GM12878 (cell line): ENCODE results near the gene RRAD. TPM values are rescaled to one million over a fixed set of nuclear protein-coding genes. Genes with fewer than 3 reads are reported as not detected.

ENCODE experiments used
- ATAC-seq: fragments of 200-7000 bp; cut with Tn5 transposase; 3 replicates; pipeline ENCODE4 v1.9.1; 2020; ENCODE audit warnings: mild to moderate bottlenecking, moderate library complexity
- Bru-seq: library from RNA; stranded (reverse); fragments of 400-500 nt; gene quantifications from one replicate; lab custom pipeline; 2021; lab: Mats Ljungman, UMichigan
- BruChase-seq, 2 experiments: library from RNA; stranded (reverse); fragments of 400-500 nt; gene quantifications; one replicate each; lab custom pipeline; 2021; lab: Mats Ljungman, UMichigan
- BruUV-seq: library from RNA; stranded (reverse); fragments of 400-500 nt; replicated peaks from 2 replicates; lab custom pipeline; 2021; lab: Mats Ljungman, UMichigan
- CTCF ChIA-PET: fragments of 300-600 bp; sonication (Branson Sonifier 250); formaldehyde crosslinking; extraction: SDS; loops from one replicate; lab custom pipeline; 2021; ENCODE audit warnings: inconsistent platforms; lab: Yijun Ruan, JAX
- POLR2A ChIA-PET: fragments of 350-600 bp; formaldehyde crosslinking; extraction: SDS; loops from one replicate; lab custom pipeline; 2021; ENCODE audit warnings: inconsistent platforms; lab: Charles Lee
- RAD21 ChIA-PET: fragments of 300-600 bp; sonication (Branson Sonifier 250); formaldehyde crosslinking; loops from one replicate; lab custom pipeline; 2023; ENCODE audit warnings: antibody characterized with exemption; ENCODE audit not compliant: unreplicated experiment; lab: Charles Lee
- SMC1A ChIA-PET: fragments of 300-600 bp; sonication (Branson Sonifier 250); formaldehyde crosslinking; loops from one replicate; lab custom pipeline; 2023; ENCODE audit not compliant: unreplicated experiment, uncharacterized antibody; lab: Charles Lee
- DNase-seq: peaks from one replicate; pipeline ENCODE4 v3.0.0-alpha.2; 2011; ENCODE audit warnings: low read depth, low spot score
- FAIRE-seq: peaks from 3 replicates; lab custom pipeline; 2011; peaks lifted over from hg19 to GRCh38; lab: Jason Lieb, UNC
- H2AFZ ChIP-seq: 2 replicates; pipeline ENCODE4 v1.6.0; 2011; ENCODE audit warnings: low read depth, low read length, control low read depth; ENCODE audit not compliant: control insufficient read depth
- H3K27ac ChIP-seq: 2 replicates; pipeline ENCODE4 v1.5.1; 2011; ENCODE audit warnings: control low read depth; ENCODE audit not compliant: control insufficient read depth, insufficient read depth
- H3K27me3 ChIP-seq, 2 experiments: replicated peaks in 1 of 2; 2 replicates each; pipeline versions ENCODE4 v1.6.0 to v1.6.1; 2011; ENCODE audit warnings: low read length in 1 of 2; ENCODE audit not compliant: control insufficient read depth in 2 of 2, insufficient read depth in 2 of 2
- H3K36me3 ChIP-seq, 2 experiments: 2 replicates each; pipeline ENCODE4 v1.5.1; 2011; ENCODE audit warnings: low read length in 1 of 2; ENCODE audit not compliant: control insufficient read depth in 2 of 2, insufficient read depth in 2 of 2
- H3K4me1 ChIP-seq: 2 replicates; pipeline ENCODE4 v1.6.1; 2011; ENCODE audit warnings: mild to moderate bottlenecking, low read length, moderate library complexity, mixed read lengths; ENCODE audit not compliant: control insufficient read depth, insufficient read depth
- H3K4me2 ChIP-seq: 2 replicates; pipeline ENCODE4 v1.6.0; 2011; ENCODE audit warnings: control low read depth; ENCODE audit not compliant: control insufficient read depth, insufficient read depth
- H3K4me3 ChIP-seq: fragments of 200-600 bp; sonication (generic); 2 replicates; pipeline ENCODE4 v1.5.1; 2016
- H3K79me2 ChIP-seq: 2 replicates; pipeline ENCODE4 v1.6.0; 2011; ENCODE audit warnings: low read length; ENCODE audit not compliant: control insufficient read depth, insufficient read depth
- H3K9ac ChIP-seq: 2 replicates; pipeline ENCODE4 v1.8.0; 2011; ENCODE audit warnings: low read length, control low read depth, mixed read lengths; ENCODE audit not compliant: control insufficient read depth, insufficient read depth
- H3K9me3 ChIP-seq: replicated peaks from 3 replicates; pipeline ENCODE4 v1.5.1; 2011; ENCODE audit warnings: mild to moderate bottlenecking, low read length; ENCODE audit not compliant: control insufficient read depth, insufficient read depth
- H4K20me1 ChIP-seq: 2 replicates; pipeline ENCODE4 v1.6.0; 2011; ENCODE audit not compliant: control insufficient read depth, insufficient read depth
- FOXK2 ChIP-seq: fragments of 450-650 bp; IDR thresholded peaks from 2 replicates; pipeline ENCODE4 v1.6.1; 2017; ENCODE audit warnings: mild to moderate bottlenecking, moderate library complexity
- RAD51 ChIP-seq: fragments of 450-650 bp; IDR thresholded peaks from 2 replicates; pipeline ENCODE4 v1.6.1; 2016; ENCODE audit warnings: moderate library complexity, mild to moderate bottlenecking, inconsistent platforms
- YY1 ChIP-seq: IDR thresholded peaks from 2 replicates; pipeline ENCODE4 v1.6.1; 2011; ENCODE audit warnings: low read depth, mild to moderate bottlenecking, low read length
- WGBS: methylation state at CpG from one replicate; pipeline ENCODE4 v1.1.6; 2016; ENCODE audit warnings: low lambda C conversion rate; ENCODE audit not compliant: insufficient replicate concordance, insufficient coverage; ENCODE audit errors: missing lambda C conversion rate; 5-methylcytosine and 5-hydroxymethylcytosine counted together
- in situ Hi-C: fragments of 300-500 bp; cut with MboI; formaldehyde crosslinking; loops from 9 replicates; pipeline ENCODE4 v1.14.3; 2018; ENCODE audit warnings: mixed read lengths
- intact Hi-C: fragments of 100-400 bp; cut with micrococcal nuclease; formaldehyde crosslinking; loops from one replicate; pipeline ENCODE4 v1.14.2; 2022; ENCODE audit not compliant: unreplicated experiment
- long read RNA-seq, 2 experiments: library from polyadenylated mRNA; unstranded; transcript quantifications; one replicate each; pipeline ENCODE4 v2.0.0, GENCODE V29; 2019 to 2020
- polyA minus RNA-seq, 3 experiments: library from RNA; depleted of rRNA, polyadenylated mRNA; stranded (reverse); fragments of >200 nt; gene quantifications; 2 replicates each; pipeline ENCODE4 v1.2.3, GENCODE V29; 2011
- polyA plus RNA-seq, 11 experiments: library from polyadenylated mRNA; depleted of rRNA in 4 of 11; unstranded in 6 of 11; stranded (reverse) in 5 of 11; fragments of >200 nt; fragmentation: Nextera tagmentation in 4 of 11; fragmentation: Illumina TruSeq in 1 of 11; extraction: Ambion mirVana in 4 of 11; extraction: Trizol in 1 of 11; gene quantifications; 1 replicate in 1 of 11; 2 replicates in 10 of 11; pipeline versions ENCODE4 v1.2.1 to v1.2.3, GENCODE V29; 2011 to 2016; ENCODE audit warnings: inconsistent platforms in 2 of 11, missing spikeins in 2 of 11, low read depth in 1 of 11
- total RNA-seq, 4 experiments: library from RNA; depleted of rRNA in 3 of 4; stranded (reverse); fragments of >200 nt in 3 of 4; fragmentation: Illumina TruSeq in 1 of 4; extraction: Trizol in 1 of 4; gene quantifications; 2 replicates each; pipeline versions ENCODE4 v1.2.1 to v1.2.3, GENCODE V29; 2013 to 2021
- TF ChIP-seq, protein P1 (sequence below): IDR thresholded peaks from 2 replicates; pipeline ENCODE4 v1.6.1; 2011; ENCODE audit warnings: low read depth, mild to moderate bottlenecking, low read length, moderate library complexity, borderline replicate concordance; ENCODE audit errors: extremely low read depth
- TF ChIP-seq, protein P2 (sequence below): fragments of 450-650 bp; formaldehyde crosslinking; IDR thresholded peaks from 2 replicates; pipeline ENCODE4 v1.5.0; 2022; ENCODE audit warnings: mild to moderate bottlenecking, missing genetic modification characterization
- TF ChIP-seq, protein P3 (sequence below): IDR thresholded peaks from 2 replicates; pipeline ENCODE4 v1.6.1; 2012; ENCODE audit warnings: low read length, inconsistent platforms
- TF ChIP-seq, protein P4 (sequence below): fragments of 450-650 bp; IDR thresholded peaks from 2 replicates; pipeline ENCODE4 v1.6.1; 2017; ENCODE audit warnings: mild to moderate bottlenecking, low read depth, inconsistent platforms; ENCODE audit not compliant: poor library complexity, severe bottlenecking
- TF ChIP-seq, protein P5 (sequence below): fragments of 450-650 bp; IDR thresholded peaks from 2 replicates; pipeline ENCODE4 v1.6.1; 2016; ENCODE audit warnings: mild to moderate bottlenecking

Gene RRAD, protein sequence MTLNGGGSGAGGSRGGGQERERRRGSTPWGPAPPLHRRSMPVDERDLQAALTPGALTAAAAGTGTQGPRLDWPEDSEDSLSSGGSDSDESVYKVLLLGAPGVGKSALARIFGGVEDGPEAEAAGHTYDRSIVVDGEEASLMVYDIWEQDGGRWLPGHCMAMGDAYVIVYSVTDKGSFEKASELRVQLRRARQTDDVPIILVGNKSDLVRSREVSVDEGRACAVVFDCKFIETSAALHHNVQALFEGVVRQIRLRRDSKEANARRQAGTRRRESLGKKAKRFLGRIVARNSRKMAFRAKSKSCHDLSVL
- 0.35 TPM in 1 of 2 replicates, not detected in the other for total RNA-seq (2013; cell fraction: nucleolus; rRNA removed)
- 6.5 and 8.5 TPM in 2 replicates for total RNA-seq (2014; rRNA removed)
- total RNA-seq (2014; rRNA removed; fragmentation: Illumina TruSeq; extraction: Trizol) = 1.5 and 1.7 TPM in 2 replicates
- 4.0 and 4.6 TPM in 2 replicates for total RNA-seq (2021)
- polyA plus RNA-seq (2011; ENCODE audit: low read depth) = 0.54 TPM
- polyA plus RNA-seq (2011; rRNA removed) = 0.75 and 2.6 TPM in 2 replicates
- 2.5 and 4.2 TPM in 2 replicates for polyA plus RNA-seq (2011; cell fraction: cytosol; rRNA removed)
- polyA plus RNA-seq (2011; cell fraction: nucleus; rRNA removed) = 2.8 and 5.9 TPM in 2 replicates
- polyA plus RNA-seq (2012) = 1.6 and 2.1 TPM in 2 replicates
- 0.41 TPM in 1 of 2 replicates, not detected in the other for polyA plus RNA-seq (2014; fragmentation: Illumina TruSeq; extraction: Trizol)
- polyA plus RNA-seq (2014; fragmentation: Nextera tagmentation; extraction: Ambion mirVana) = under 1 TPM; 0.11 to 0.64 TPM
- 5.7 and 8.9 TPM in 2 replicates for polyA plus RNA-seq (2014; rRNA removed)
- polyA plus RNA-seq (2016; fragmentation: Nextera tagmentation; extraction: Ambion mirVana) = 1 to 10 TPM; 3.0 to 8.3 TPM
- 0.73 and 2.0 TPM in 2 replicates for polyA minus RNA-seq (2011; rRNA and poly(A)+ RNA removed)
- polyA minus RNA-seq (2011; cell fraction: cytosol; rRNA and poly(A)+ RNA removed) = 0.83 and 1.3 TPM in 2 replicates
- 0.48 and 0.96 TPM in 2 replicates for polyA minus RNA-seq (2011; cell fraction: nucleus; rRNA and poly(A)+ RNA removed)
- Bru-seq, nascent RNA = percentile 52 among the genes with signal in this experiment
- percentile 61 among the genes with signal in this experiment for BruChase-seq, experiment 1, labeled RNA remaining after a 6-hour chase
- BruChase-seq, experiment 2, labeled RNA remaining after a 2-hour chase = percentile 69 among the genes with signal in this experiment
- long read RNA-seq, experiment 1 = 0 reads
- long read RNA-seq, experiment 2 = 0 reads

DNA sequence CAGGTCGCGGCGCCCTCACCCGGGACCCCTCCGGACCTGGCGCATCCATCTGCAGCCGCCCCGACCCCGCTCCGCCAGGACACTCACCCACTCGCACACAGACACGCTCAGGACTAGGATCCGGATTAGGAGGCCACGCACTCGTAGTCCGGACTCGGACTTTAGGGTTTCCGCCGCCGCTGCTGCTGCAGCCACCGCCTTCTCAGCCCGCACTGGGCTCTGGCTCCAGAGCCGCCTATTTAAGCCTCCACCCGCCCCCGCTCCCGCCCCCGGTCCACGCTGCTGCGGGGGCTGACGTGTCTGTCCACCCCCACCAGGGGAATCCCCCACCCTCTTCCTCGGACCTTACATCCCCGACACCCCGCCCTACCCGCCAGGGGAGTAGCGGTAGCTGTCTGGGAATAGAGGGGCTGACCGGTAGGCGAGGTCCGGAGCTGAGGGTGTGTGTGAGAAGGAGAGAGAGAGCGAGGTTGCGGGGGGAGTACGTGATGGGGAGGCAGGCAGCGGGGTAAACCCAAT lies at the start of gene RRAD:
Gene RRAD (minus strand): TSS at position 214 of the 519 bp plus-strand sequence. CDS start 356 bp downstream, outside the sequence.
- SMC1A ChIA-PET = interaction anchor here (0.8 kb wide), 1 partner anchor 31 kb away, joined by 4 read pairs; no protein-coding TSS in a partner anchor
- DNase-seq (no peak), FAIRE-seq (no peak), ATAC-seq (peak; percentile 46)
- Histone ChIP-seq H4K20me1 (no peaks in the 10 kb centered on the region), H3K27ac (no peak within 1 kb of the TSS), H3K27me3 (no peaks in the 10 kb centered on the region; a peak in 3 of 4 replicates), H3K4me2 (peak within 1 kb of the TSS; percentile 79), H3K36me3 (no peaks in the 10 kb centered on the region), H3K4me1 (peaks cover 29% of the 10 kb centered on the region), H3K4me3 (peak within 1 kb of the TSS; percentile 53), H2AFZ (no peak within 1 kb of the TSS), H3K79me2 (no peaks in the 10 kb centered on the region), H3K9ac (no peak within 1 kb of the TSS), H3K9me3 (no peaks in the 10 kb centered on the region)
- WGBS = 10% methylated on average over 41 of the region's 42 CpGs
- BruUV-seq = no TSS peak
- RAD21 ChIA-PET = no interaction called here
- POLR2A ChIA-PET = interaction anchor here (0.5 to 0.8 kb wide), 2 partner anchors 80 to 233 kb away, joined by 3 to 4 read pairs; no protein-coding TSS in a partner anchor
- in situ Hi-C loops (no loop called here), intact Hi-C loops (loop anchor here (5.0 kb wide), 1 partner anchor 173 kb away; the partner anchor contains the start of gene DYNC1LI2)
- CTCF ChIA-PET = interaction anchor here (0.6 to 6.7 kb wide), 9 partner anchors 15 to 437 kb away, joined by 3 to 77 read pairs (median 3); partner anchors contain the start of genes NAE1 and PDP2
- TF ChIP-seq, protein P1, sequence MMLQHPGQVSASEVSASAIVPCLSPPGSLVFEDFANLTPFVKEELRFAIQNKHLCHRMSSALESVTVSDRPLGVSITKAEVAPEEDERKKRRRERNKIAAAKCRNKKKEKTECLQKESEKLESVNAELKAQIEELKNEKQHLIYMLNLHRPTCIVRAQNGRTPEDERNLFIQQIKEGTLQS = no peak
- TF ChIP-seq YY1 = no peak
- TF ChIP-seq RAD51 = no peak
- TF ChIP-seq, protein P2, sequence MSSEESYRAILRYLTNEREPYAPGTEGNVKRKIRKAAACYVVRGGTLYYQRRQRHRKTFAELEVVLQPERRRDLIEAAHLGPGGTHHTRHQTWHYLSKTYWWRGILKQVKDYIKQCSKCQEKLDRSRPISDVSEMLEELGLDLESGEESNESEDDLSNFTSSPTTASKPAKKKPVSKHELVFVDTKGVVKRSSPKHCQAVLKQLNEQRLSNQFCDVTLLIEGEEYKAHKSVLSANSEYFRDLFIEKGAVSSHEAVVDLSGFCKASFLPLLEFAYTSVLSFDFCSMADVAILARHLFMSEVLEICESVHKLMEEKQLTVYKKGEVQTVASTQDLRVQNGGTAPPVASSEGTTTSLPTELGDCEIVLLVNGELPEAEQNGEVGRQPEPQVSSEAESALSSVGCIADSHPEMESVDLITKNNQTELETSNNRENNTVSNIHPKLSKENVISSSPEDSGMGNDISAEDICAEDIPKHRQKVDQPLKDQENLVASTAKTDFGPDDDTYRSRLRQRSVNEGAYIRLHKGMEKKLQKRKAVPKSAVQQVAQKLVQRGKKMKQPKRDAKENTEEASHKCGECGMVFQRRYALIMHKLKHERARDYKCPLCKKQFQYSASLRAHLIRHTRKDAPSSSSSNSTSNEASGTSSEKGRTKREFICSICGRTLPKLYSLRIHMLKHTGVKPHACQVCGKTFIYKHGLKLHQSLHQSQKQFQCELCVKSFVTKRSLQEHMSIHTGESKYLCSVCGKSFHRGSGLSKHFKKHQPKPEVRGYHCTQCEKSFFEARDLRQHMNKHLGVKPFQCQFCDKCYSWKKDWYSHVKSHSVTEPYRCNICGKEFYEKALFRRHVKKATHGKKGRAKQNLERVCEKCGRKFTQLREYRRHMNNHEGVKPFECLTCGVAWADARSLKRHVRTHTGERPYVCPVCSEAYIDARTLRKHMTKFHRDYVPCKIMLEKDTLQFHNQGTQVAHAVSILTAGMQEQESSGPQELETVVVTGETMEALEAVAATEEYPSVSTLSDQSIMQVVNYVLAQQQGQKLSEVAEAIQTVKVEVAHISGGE (CRISPR knock-in tag) = no peak
- TF ChIP-seq, protein P3, sequence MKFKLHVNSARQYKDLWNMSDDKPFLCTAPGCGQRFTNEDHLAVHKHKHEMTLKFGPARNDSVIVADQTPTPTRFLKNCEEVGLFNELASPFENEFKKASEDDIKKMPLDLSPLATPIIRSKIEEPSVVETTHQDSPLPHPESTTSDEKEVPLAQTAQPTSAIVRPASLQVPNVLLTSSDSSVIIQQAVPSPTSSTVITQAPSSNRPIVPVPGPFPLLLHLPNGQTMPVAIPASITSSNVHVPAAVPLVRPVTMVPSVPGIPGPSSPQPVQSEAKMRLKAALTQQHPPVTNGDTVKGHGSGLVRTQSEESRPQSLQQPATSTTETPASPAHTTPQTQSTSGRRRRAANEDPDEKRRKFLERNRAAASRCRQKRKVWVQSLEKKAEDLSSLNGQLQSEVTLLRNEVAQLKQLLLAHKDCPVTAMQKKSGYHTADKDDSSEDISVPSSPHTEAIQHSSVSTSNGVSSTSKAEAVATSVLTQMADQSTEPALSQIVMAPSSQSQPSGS = no peak
- TF ChIP-seq FOXK2 = no peak
- TF ChIP-seq, protein P4, sequence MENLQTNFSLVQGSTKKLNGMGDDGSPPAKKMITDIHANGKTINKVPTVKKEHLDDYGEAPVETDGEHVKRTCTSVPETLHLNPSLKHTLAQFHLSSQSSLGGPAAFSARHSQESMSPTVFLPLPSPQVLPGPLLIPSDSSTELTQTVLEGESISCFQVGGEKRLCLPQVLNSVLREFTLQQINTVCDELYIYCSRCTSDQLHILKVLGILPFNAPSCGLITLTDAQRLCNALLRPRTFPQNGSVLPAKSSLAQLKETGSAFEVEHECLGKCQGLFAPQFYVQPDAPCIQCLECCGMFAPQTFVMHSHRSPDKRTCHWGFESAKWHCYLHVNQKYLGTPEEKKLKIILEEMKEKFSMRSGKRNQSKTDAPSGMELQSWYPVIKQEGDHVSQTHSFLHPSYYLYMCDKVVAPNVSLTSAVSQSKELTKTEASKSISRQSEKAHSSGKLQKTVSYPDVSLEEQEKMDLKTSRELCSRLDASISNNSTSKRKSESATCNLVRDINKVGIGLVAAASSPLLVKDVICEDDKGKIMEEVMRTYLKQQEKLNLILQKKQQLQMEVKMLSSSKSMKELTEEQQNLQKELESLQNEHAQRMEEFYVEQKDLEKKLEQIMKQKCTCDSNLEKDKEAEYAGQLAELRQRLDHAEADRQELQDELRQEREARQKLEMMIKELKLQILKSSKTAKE = no peak
- TF ChIP-seq, protein P5, sequence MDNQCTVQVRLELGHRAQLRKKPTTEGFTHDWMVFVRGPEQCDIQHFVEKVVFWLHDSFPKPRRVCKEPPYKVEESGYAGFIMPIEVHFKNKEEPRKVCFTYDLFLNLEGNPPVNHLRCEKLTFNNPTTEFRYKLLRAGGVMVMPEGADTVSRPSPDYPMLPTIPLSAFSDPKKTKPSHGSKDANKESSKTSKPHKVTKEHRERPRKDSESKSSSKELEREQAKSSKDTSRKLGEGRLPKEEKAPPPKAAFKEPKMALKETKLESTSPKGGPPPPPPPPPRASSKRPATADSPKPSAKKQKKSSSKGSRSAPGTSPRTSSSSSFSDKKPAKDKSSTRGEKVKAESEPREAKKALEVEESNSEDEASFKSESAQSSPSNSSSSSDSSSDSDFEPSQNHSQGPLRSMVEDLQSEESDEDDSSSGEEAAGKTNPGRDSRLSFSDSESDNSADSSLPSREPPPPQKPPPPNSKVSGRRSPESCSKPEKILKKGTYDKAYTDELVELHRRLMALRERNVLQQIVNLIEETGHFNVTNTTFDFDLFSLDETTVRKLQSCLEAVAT = no peak
